ENCODE data around the gene SH3BGRL.

DNA sequence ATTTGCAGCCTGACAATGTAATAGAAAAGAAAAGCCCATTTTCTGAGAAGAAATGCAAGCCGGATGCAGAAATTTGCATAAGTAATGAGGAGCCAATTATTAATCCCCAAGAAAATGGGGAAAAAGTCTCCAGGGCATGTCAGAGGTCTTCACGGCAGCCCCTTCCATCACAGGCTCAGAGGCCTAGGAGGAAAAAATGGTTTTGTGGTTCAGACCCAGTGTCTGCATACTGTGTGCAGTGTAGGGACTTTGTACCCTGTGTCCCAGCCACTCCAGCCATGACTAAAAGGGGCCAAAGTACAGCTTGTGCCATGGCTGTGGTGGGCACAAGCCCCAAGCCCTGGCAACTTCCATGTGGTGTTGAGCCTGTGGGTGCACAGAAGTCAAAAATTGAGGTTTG lies 92.2 kb downstream of the SH3BGRL start:
- TF ChIP-seq, protein P1, sequence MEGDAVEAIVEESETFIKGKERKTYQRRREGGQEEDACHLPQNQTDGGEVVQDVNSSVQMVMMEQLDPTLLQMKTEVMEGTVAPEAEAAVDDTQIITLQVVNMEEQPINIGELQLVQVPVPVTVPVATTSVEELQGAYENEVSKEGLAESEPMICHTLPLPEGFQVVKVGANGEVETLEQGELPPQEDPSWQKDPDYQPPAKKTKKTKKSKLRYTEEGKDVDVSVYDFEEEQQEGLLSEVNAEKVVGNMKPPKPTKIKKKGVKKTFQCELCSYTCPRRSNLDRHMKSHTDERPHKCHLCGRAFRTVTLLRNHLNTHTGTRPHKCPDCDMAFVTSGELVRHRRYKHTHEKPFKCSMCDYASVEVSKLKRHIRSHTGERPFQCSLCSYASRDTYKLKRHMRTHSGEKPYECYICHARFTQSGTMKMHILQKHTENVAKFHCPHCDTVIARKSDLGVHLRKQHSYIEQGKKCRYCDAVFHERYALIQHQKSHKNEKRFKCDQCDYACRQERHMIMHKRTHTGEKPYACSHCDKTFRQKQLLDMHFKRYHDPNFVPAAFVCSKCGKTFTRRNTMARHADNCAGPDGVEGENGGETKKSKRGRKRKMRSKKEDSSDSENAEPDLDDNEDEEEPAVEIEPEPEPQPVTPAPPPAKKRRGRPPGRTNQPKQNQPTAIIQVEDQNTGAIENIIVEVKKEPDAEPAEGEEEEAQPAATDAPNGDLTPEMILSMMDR (conservative IDR thresholded peaks at IDR 0.05; ENCODE audit: low read length), result no peak
- TF ChIP-seq EZH2phosphoT487 (IDR thresholded peaks at IDR 0.05; ENCODE audit: borderline replicate concordance, low read depth, low read length), result no peak

Measured in OCI-LY7 (cell line).